AG10803 (cell line): ENCODE measurements around the gene FGF11.

ENCODE experiments used
- DNase-seq: peaks from one replicate; pipeline ENCODE4 v3.0.0; 2010; ENCODE audit warnings: low read depth
- H3K4me3 ChIP-seq: 2 replicates; pipeline ENCODE4 v1.5.1; 2011; ENCODE audit warnings: mild to moderate bottlenecking, low read length, control low read depth
- TF ChIP-seq, protein P1 (sequence below): conservative IDR thresholded peaks from 2 replicates; pipeline ENCODE4 v1.5.1; 2011; ENCODE audit warnings: mild to moderate bottlenecking, low read length, control low read depth, inconsistent platforms

Gene FGF11

GRCh38 chr17:7438656-7439460 is 454 bp upstream of the FGF11 start:
- DNase-seq = no peak
- TF ChIP-seq, protein P1, sequence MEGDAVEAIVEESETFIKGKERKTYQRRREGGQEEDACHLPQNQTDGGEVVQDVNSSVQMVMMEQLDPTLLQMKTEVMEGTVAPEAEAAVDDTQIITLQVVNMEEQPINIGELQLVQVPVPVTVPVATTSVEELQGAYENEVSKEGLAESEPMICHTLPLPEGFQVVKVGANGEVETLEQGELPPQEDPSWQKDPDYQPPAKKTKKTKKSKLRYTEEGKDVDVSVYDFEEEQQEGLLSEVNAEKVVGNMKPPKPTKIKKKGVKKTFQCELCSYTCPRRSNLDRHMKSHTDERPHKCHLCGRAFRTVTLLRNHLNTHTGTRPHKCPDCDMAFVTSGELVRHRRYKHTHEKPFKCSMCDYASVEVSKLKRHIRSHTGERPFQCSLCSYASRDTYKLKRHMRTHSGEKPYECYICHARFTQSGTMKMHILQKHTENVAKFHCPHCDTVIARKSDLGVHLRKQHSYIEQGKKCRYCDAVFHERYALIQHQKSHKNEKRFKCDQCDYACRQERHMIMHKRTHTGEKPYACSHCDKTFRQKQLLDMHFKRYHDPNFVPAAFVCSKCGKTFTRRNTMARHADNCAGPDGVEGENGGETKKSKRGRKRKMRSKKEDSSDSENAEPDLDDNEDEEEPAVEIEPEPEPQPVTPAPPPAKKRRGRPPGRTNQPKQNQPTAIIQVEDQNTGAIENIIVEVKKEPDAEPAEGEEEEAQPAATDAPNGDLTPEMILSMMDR = no peak
- no peak overlapping the region; the same call in 1 of the 2 replicates for H3K4me3 ChIP-seq

DNA sequence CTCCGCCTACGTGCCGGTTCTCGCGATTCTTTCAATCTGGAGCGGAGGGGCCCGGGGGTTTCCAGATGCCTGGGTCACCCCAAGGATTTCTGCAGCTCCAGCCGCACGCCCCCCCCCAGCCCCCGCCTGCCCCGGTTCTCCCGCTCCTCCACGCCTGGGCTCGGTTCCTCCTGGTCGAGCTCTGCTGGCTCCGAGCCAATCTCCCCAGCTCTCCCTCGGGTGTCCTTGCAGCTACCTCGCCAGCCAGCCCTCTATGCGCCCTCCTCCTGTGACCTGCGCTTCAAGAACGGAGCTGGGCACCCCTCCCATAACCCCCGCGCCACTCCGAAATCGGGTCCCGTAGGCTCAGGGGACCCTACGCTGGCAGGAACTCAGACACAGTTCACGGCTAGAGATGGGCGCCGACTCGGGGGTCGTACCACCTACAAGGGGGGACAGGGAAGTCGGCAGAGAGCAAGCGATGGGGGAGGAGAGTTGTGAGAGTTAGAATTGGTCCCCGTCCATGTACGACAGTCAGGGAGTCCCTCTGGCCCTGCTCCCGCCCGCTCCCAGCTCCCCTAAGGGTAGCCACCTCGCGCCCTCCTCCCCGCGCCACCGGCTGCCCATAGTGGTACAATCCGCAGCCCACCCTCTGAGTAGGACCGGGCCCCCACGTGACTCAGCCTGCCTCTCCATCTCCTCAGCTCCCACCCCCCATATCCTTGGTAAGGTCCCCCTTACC is 961 bp downstream of the FGF11 start:
- peak overlapping the region; percentile 52 for H3K4me3 ChIP-seq
- TF ChIP-seq, protein P1 = no peak
- no peak for DNase-seq

- H3K4me3 ChIP-seq = no peak overlapping the region
- no peak for DNase-seq
- TF ChIP-seq, protein P1 = peak; percentile 8; the same call in 1 of the 2 replicates
Observed at GRCh38 chr17:7440834-7441195, 1.5 kb downstream of the FGF11 start.

GRCh38 chr17:7441266-7441665 is 2.0 kb downstream of the FGF11 start:
- TF ChIP-seq, protein P1 = no peak
- no peak overlapping the region for H3K4me3 ChIP-seq

DNA sequence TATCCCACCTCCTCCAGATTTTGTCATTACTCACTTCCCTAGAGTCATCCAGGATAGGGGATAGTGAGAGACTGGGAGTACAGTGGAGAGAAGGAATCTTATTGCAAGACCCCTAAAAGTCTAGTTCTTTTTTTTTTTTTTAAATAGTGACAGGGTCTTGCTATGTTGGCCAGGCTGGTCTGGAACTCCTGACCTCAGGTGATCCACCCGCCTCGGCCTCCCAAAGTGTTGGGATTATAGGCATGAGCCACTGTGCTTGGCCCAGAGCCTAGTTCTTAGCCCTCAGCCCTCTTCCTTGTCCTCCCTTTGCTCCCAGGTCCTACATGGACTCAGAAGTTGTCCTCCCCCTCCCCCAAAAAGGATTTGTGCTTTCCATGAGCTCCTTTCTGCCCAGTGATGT is 2.8 kb downstream of the FGF11 start:
- TF ChIP-seq, protein P1 = no peak
- no peak overlapping the region for H3K4me3 ChIP-seq
- no peak for DNase-seq

More at GRCh38 chr17:7441266-7441665, 2.0 kb downstream of the FGF11 start:
- DNase-seq = no peak

GRCh38 chr17:7443499-7444485 is 4.5 kb downstream of the FGF11 start:
- no peak overlapping the region for H3K4me3 ChIP-seq
- TF ChIP-seq, protein P1 = no peak
- peak; percentile 21 for DNase-seq
